GM21515 (cell line): ENCODE results near the gene MYOZ3.

Experiments
- ATAC-seq: cut with Tn5 transposase; IDR thresholded peaks from one replicate; pipeline ENCODE4 v1.9.1; 2021; ENCODE audit not compliant: unreplicated experiment

The MYOZ3 gene

GRCh38 chr5:150690760-150691159 is 29.7 kb downstream of the MYOZ3 start:
- no peak for ATAC-seq

GRCh38 chr5:150692276-150692675 is 31.2 kb downstream of the MYOZ3 start:
- ATAC-seq: no peak

- no peak for ATAC-seq
Observed at GRCh38 chr5:150694612-150695011, 33.6 kb downstream of the MYOZ3 start.

GRCh38 chr5:150700246-150700593 is 39.2 kb downstream of the MYOZ3 start:
- no peak for ATAC-seq

GRCh38 chr5:150700594-150701377 is 39.7 kb downstream of the MYOZ3 start, which contains the start of gene RBM22:
Gene RBM22 (minus strand): TSS chr5:150701062. CDS start chr5:150700985, 77 bp downstream.
- ATAC-seq: peak; percentile 97

GRCh38 chr5:150703762-150704161 is 42.7 kb downstream of the MYOZ3 start:
- no peak for ATAC-seq

- no peak for ATAC-seq
Observed at GRCh38 chr5:150706776-150707390, 45.8 kb downstream of the MYOZ3 start.

- no peak for ATAC-seq
Observed at GRCh38 chr5:150710165-150710564, 49.1 kb downstream of the MYOZ3 start.

- ATAC-seq: no peak
Observed at GRCh38 chr5:150723845-150724244, 62.8 kb downstream of the MYOZ3 start.
